H9 (cell line): Measurements from ENCODE around the gene CYP24A1. TPM values are rescaled to one million over a fixed set of nuclear protein-coding genes. Genes with fewer than 3 reads are reported as not detected.

ENCODE experiments used
- DNase-seq: peaks from one replicate; pipeline ENCODE4 v3.0.0-alpha.2; 2017
- H2AFZ ChIP-seq: one replicate; pipeline ENCODE4 v1.6.1; 2013; ENCODE audit warnings: mild to moderate bottlenecking, low read length, control low read depth, moderate library complexity
- H2AK5ac ChIP-seq: 2 replicates; pipeline ENCODE4 v1.6.1; 2013; ENCODE audit warnings: low read length, control low read depth, mixed read lengths; ENCODE audit not compliant: insufficient read length
- H2BK120ac ChIP-seq: one replicate; pipeline ENCODE4 v1.6.1; 2013; ENCODE audit warnings: low read depth, mild to moderate bottlenecking, low read length, control low read depth, inconsistent platforms; ENCODE audit not compliant: poor library complexity, severe bottlenecking
- H2BK12ac ChIP-seq: 2 replicates; pipeline ENCODE4 v1.6.1; 2013; ENCODE audit warnings: low read length, control low read depth, mixed read lengths, low read depth; ENCODE audit not compliant: insufficient read length
- H2BK15ac ChIP-seq: 2 replicates; pipeline ENCODE4 v1.6.1; 2013; ENCODE audit warnings: low read depth, low read length, control low read depth
- H2BK20ac ChIP-seq: one replicate; pipeline ENCODE4 v1.6.1; 2013; ENCODE audit warnings: low read depth, mild to moderate bottlenecking, low read length, control low read depth, inconsistent platforms; ENCODE audit not compliant: poor library complexity, severe bottlenecking
- H2BK5ac ChIP-seq: 2 replicates; pipeline ENCODE4 v1.6.1; 2013; ENCODE audit warnings: low read length, control low read depth, mixed read lengths; ENCODE audit not compliant: insufficient read length
- H3K14ac ChIP-seq: 2 replicates; pipeline ENCODE4 v1.6.1; 2013; ENCODE audit warnings: low read length, control low read depth; ENCODE audit not compliant: insufficient read depth
- H3K18ac ChIP-seq: 2 replicates; pipeline ENCODE4 v1.6.1; 2013; ENCODE audit warnings: low read depth, mild to moderate bottlenecking, mixed read lengths, low read length, control low read depth; ENCODE audit not compliant: insufficient read length
- H3K23ac ChIP-seq: 2 replicates; pipeline ENCODE4 v1.6.1; 2013; ENCODE audit warnings: low read length, control low read depth, mixed read lengths, low read depth; ENCODE audit not compliant: insufficient read length
- H3K23me2 ChIP-seq: 2 replicates; pipeline ENCODE4 v1.6.1; 2013; ENCODE audit warnings: low read depth, mild to moderate bottlenecking, mixed read lengths, low read length, control low read depth; ENCODE audit not compliant: insufficient read length, poor library complexity, severe bottlenecking
- H3K27ac ChIP-seq: 2 replicates; pipeline ENCODE4 v1.5.1; 2013; ENCODE audit warnings: low read length, control low read depth, mixed read lengths, low read depth; ENCODE audit not compliant: insufficient read length
- H3K27me3 ChIP-seq: 2 replicates; pipeline ENCODE4 v1.6.1; 2013; ENCODE audit warnings: low read length, control low read depth, inconsistent platforms; ENCODE audit not compliant: insufficient read depth
- H3K4ac ChIP-seq: 2 replicates; pipeline ENCODE4 v1.6.1; 2013; ENCODE audit warnings: low read depth, mild to moderate bottlenecking, control low read depth, inconsistent platforms, low read length, moderate library complexity
- H3K4me1 ChIP-seq: 2 replicates; pipeline ENCODE4 v1.6.1; 2013; ENCODE audit warnings: low read length, control low read depth, inconsistent platforms; ENCODE audit not compliant: insufficient read depth
- H3K4me2 ChIP-seq: 2 replicates; pipeline ENCODE4 v1.6.1; 2013; ENCODE audit warnings: low read length, control low read depth, mixed read lengths; ENCODE audit not compliant: insufficient read length, insufficient read depth
- H3K56ac ChIP-seq: 2 replicates; pipeline ENCODE4 v1.6.1; 2013; ENCODE audit warnings: low read depth, mild to moderate bottlenecking, mixed read lengths, low read length, control low read depth; ENCODE audit not compliant: insufficient read length
- H3K79me1 ChIP-seq: 2 replicates; pipeline ENCODE4 v1.6.1; 2013; ENCODE audit warnings: low read depth, mild to moderate bottlenecking, moderate library complexity, low read length, control low read depth, inconsistent platforms; ENCODE audit not compliant: insufficient read depth, poor library complexity, severe bottlenecking
- H3K79me2 ChIP-seq: 2 replicates; pipeline ENCODE4 v1.6.1; 2013; ENCODE audit warnings: low read length, control low read depth, inconsistent platforms; ENCODE audit not compliant: insufficient read depth
- H3K9ac ChIP-seq: 2 replicates; pipeline ENCODE4 v1.6.1; 2013; ENCODE audit warnings: low read length, control low read depth, mixed read lengths; ENCODE audit not compliant: insufficient read length; ENCODE audit errors: extremely low read depth
- H3K9me3 ChIP-seq: one replicate; pipeline ENCODE4 v1.6.1; 2013; ENCODE audit warnings: low read depth, low read length, inconsistent platforms; ENCODE audit not compliant: control insufficient read depth
- H3T11ph ChIP-seq: one replicate; pipeline ENCODE4 v1.6.1; 2013; ENCODE audit warnings: mild to moderate bottlenecking, low read length, control low read depth, inconsistent platforms
- H4K20me1 ChIP-seq: one replicate; pipeline ENCODE4 v1.6.1; 2013; ENCODE audit not compliant: control insufficient read depth, insufficient read length, insufficient read depth
- H4K5ac ChIP-seq: 2 replicates; pipeline ENCODE4 v1.6.1; 2013; ENCODE audit warnings: low read depth, mild to moderate bottlenecking, mixed read lengths, low read length, control low read depth; ENCODE audit not compliant: insufficient read length
- H4K8ac ChIP-seq: replicated peaks from 2 replicates; pipeline ENCODE4 v1.6.1; 2013; ENCODE audit warnings: low read length, control low read depth, mixed read lengths, low read depth; ENCODE audit not compliant: insufficient read length
- H4K91ac ChIP-seq: 2 replicates; pipeline ENCODE4 v1.6.1; 2013; ENCODE audit warnings: low read depth, mild to moderate bottlenecking, moderate library complexity, mixed read lengths, low read length, control low read depth; ENCODE audit not compliant: insufficient read length
- H3K27ac Mint-ChIP-seq, 3 experiments: 2 replicates in 2 of 3; 3 replicates in 1 of 3; pipeline ENCODE4 v1.8.0; 2020 to 2021; ENCODE audit warnings: mixed read lengths in 3 of 3, mild to moderate bottlenecking in 1 of 3, moderate library complexity in 1 of 3
- H3K27me3 Mint-ChIP-seq: 2 replicates; pipeline ENCODE4 v1.8.0; 2021; ENCODE audit warnings: low read depth, mild to moderate bottlenecking, moderate library complexity, mixed read lengths
- H3K36me3 Mint-ChIP-seq, 3 experiments: 2 replicates in 2 of 3; 3 replicates in 1 of 3; pipeline ENCODE4 v1.8.0; 2020 to 2021; ENCODE audit warnings: low read depth in 3 of 3, mixed read lengths in 3 of 3; ENCODE audit not compliant: insufficient read depth in 1 of 3
- H3K4me1 Mint-ChIP-seq, 2 experiments: 2 replicates each; pipeline ENCODE4 v1.8.0; 2020; ENCODE audit warnings: mixed read lengths in 2 of 2
- H3K4me3 Mint-ChIP-seq, 2 experiments: 2 replicates in 1 of 2; 3 replicates in 1 of 2; pipeline ENCODE4 v1.8.0; 2020 to 2021; ENCODE audit warnings: mild to moderate bottlenecking in 2 of 2, mixed read lengths in 2 of 2, moderate library complexity in 1 of 2
- H3K9me3 Mint-ChIP-seq, 2 experiments: 2 replicates in 1 of 2; 3 replicates in 1 of 2; pipeline ENCODE4 v1.8.0; 2020; ENCODE audit warnings: mild to moderate bottlenecking in 2 of 2, mixed read lengths in 2 of 2, moderate library complexity in 1 of 2
- CTCF ChIP-seq: fragments of 200-600 bp; sonication (generic); conservative IDR thresholded peaks from 3 replicates; pipeline ENCODE4 v1.8.0; 2021; ENCODE audit warnings: antibody characterized with exemption, mild to moderate bottlenecking
- WGBS: extraction: QIAGEN DNeasy Blood & Tissue Kit; methylation state at CpG from one replicate; pipeline ENCODE4 v1.1.7; 2013; ENCODE audit warnings: missing lambda C conversion rate, low lambda C conversion rate, mixed read lengths; ENCODE audit not compliant: insufficient read length; ENCODE audit errors: extremely low coverage; 5-methylcytosine and 5-hydroxymethylcytosine counted together
- total RNA-seq: library from RNA; stranded (reverse); gene quantifications from 2 replicates; pipeline ENCODE4 v1.2.1, GENCODE V29; 2021

The CYP24A1 gene
- total RNA-seq, 1 experiment from 2014 or later: not detected

GRCh38 chr20:54204063-54204462 is 30.3 kb upstream of the CYP24A1 start:
- Histone ChIP-seq H3K56ac (no peak overlapping the region), H3K18ac (no peak overlapping the region), H4K20me1 (no peaks in the 10 kb centered on the region), H3K23ac (no peak overlapping the region), H2BK15ac (no peak overlapping the region), H2BK5ac (no peak overlapping the region), H4K91ac (no peak overlapping the region), H3K79me1 (no peaks in the 10 kb centered on the region), H3K23me2 (peaks cover 6% of the 10 kb centered on the region), H3K27me3 (no peaks in the 10 kb centered on the region), H2BK12ac (no peak overlapping the region), H2AFZ (no peak overlapping the region), H3K4me1 (no peaks in the 10 kb centered on the region), H3K4me2 (no peak overlapping the region), H3K9me3 (no peaks in the 10 kb centered on the region), H3T11ph (no peak overlapping the region), H3K9ac (no peak overlapping the region), H2AK5ac (no peak overlapping the region), H4K8ac (no peak overlapping the region), H4K5ac (no peak overlapping the region), H3K4ac (no peak overlapping the region), H3K79me2 (peaks cover 5% of the 10 kb centered on the region; the same call in 1 of the 2 replicates), H2BK120ac (no peak overlapping the region), H2BK20ac (no peak overlapping the region), H3K14ac (no peak overlapping the region), H3K27ac (no peak overlapping the region)
- H3K4me1 Mint-ChIP-seq: peaks cover 12 to 14% of the 10 kb centered on the region in 2 experiments
- no peaks in the 10 kb centered on the region for H3K9me3 Mint-ChIP-seq
- no peak for DNase-seq
- H3K27ac Mint-ChIP-seq: no peak overlapping the region
- no CpG with 5 or more reads among the region's 6 CpGs for WGBS
- H3K27me3 Mint-ChIP-seq: no peaks in the 10 kb centered on the region; the same call in 1 of the 2 replicates
- no peaks in the 10 kb centered on the region; a peak in 1 of 7 replicates for H3K36me3 Mint-ChIP-seq
- no peak overlapping the region for H3K4me3 Mint-ChIP-seq
- TF ChIP-seq CTCF: no peak
